Stimulated activated CD4-positive, alpha-beta T cell treated with anti-CD3 and anti-CD28 coated beads, Interleukin-4, amount 100 ng/mL, for 48 hours (primary cell): ENCODE results near the gene IFT81.
"Not testable (repeated sequence)": the region's sequence is repeated elsewhere in the genome, so short reads cannot be mapped to it uniquely, and the experiment has no call there.

ENCODE experiments used
- DNase-seq, 2 donors: peaks; one replicate each; pipeline ENCODE4 v3.0.0-alpha.2; 2020; ENCODE audit warnings: low read depth in 2 of 2

The IFT81 gene

GRCh38 chr12:110124269-110124995 is at the start of gene IFT81:
TSS of gene IFT81 (plus strand) at chr12:110124357. CDS start at chr12:110127381, 3,024 bp downstream.
- peak; percentile 94 to 96 for DNase-seq

- DNase-seq = no peak
These were observed 48.3 kb upstream of the IFT81 start for GRCh38 chr12:110075880-110076279.

GRCh38 chr12:110077800-110078199 is 46.4 kb upstream of the IFT81 start:
- DNase-seq = no peak

GRCh38 chr12:110079477-110080400 is 44.4 kb upstream of the IFT81 start:
- peak; percentile 59 to 63 for DNase-seq

GRCh38 chr12:110080410-110080809 is 43.7 kb upstream of the IFT81 start:
- DNase-seq = no peak

GRCh38 chr12:110084314-110085015 is 39.7 kb upstream of the IFT81 start:
- no peak for DNase-seq

GRCh38 chr12:110088216-110088615 is 35.9 kb upstream of the IFT81 start:
- DNase-seq = not testable (repeated sequence)

GRCh38 chr12:110088936-110089335 is 35.2 kb upstream of the IFT81 start:
- DNase-seq = no peak

- DNase-seq = no peak
These were observed 33.7 kb upstream of the IFT81 start for GRCh38 chr12:110090266-110091135.

- no peak for DNase-seq
These were observed 32.9 kb upstream of the IFT81 start for GRCh38 chr12:110091136-110091711.

- DNase-seq = no peak
These were observed 30.4 kb upstream of the IFT81 start for GRCh38 chr12:110093631-110094311.

GRCh38 chr12:110100315-110100970 is 23.7 kb upstream of the IFT81 start:
- peak; percentile 40 to 42 for DNase-seq

GRCh38 chr12:110102255-110102654 is 21.9 kb upstream of the IFT81 start:
- peak; percentile 33 to 38 for DNase-seq

- no peak for DNase-seq
These were observed 19.7 kb upstream of the IFT81 start for GRCh38 chr12:110104188-110105094.

- DNase-seq = no peak
These were observed 19.0 kb upstream of the IFT81 start for GRCh38 chr12:110105159-110105558.

- no peak for DNase-seq
These were observed 18.2 kb upstream of the IFT81 start for GRCh38 chr12:110105986-110106385.

- no peak for DNase-seq
These were observed 16.5 kb upstream of the IFT81 start for GRCh38 chr12:110107369-110108281.
